MM.1S (cell line): ENCODE results near the gene ST7.
"Not testable (repeated sequence)": the region's sequence is repeated elsewhere in the genome, so short reads cannot be mapped to it uniquely, and the experiment has no call there.

ENCODE experiments used
- DNase-seq: peaks from one replicate; pipeline ENCODE4 v3.0.0-alpha.2; 2015
- H2AFZ ChIP-seq: fragments of 300-600 bp; sonication (generic); 2 replicates; pipeline ENCODE4 v1.6.0; 2016; ENCODE audit warnings: antibody characterized with exemption, low read length
- H3F3A ChIP-seq: fragments of 300-600 bp; sonication (generic); 2 replicates; pipeline ENCODE4 v1.6.1; 2016; ENCODE audit warnings: mild to moderate bottlenecking, antibody characterized with exemption, low read length, moderate library complexity, mixed read lengths; ENCODE audit not compliant: insufficient read depth
- H3K27ac ChIP-seq: fragments of 300-600 bp; sonication (generic); 2 replicates; pipeline ENCODE4 v1.5.1; 2016; ENCODE audit warnings: mild to moderate bottlenecking, low read length
- H3K27me3 ChIP-seq: fragments of 300-600 bp; sonication (generic); replicated peaks from 2 replicates; pipeline ENCODE4 v1.6.0; 2016; ENCODE audit warnings: low read length; ENCODE audit not compliant: insufficient read depth
- H3K36me3 ChIP-seq: fragments of 300-600 bp; sonication (generic); replicated peaks from 2 replicates; pipeline ENCODE4 v1.6.1; 2016; ENCODE audit warnings: mild to moderate bottlenecking, low read length, mixed read lengths; ENCODE audit not compliant: insufficient read depth
- H3K4me1 ChIP-seq: fragments of 300-600 bp; sonication (generic); 2 replicates; pipeline ENCODE4 v1.6.1; 2016; ENCODE audit warnings: low read length, mixed read lengths
- H3K4me2 ChIP-seq: fragments of 300-600 bp; sonication (generic); 2 replicates; pipeline ENCODE4 v1.6.0; 2016; ENCODE audit warnings: low read depth, low read length
- H3K4me3 ChIP-seq: fragments of 300-600 bp; sonication (generic); 2 replicates; pipeline ENCODE4 v1.5.1; 2016; ENCODE audit warnings: low read length, mixed read lengths
- H3K79me2 ChIP-seq: fragments of 300-600 bp; sonication (generic); 2 replicates; pipeline ENCODE4 v1.6.1; 2016; ENCODE audit warnings: mixed run types, low read length, mixed read lengths
- H3K9ac ChIP-seq: fragments of 300-600 bp; sonication (generic); 2 replicates; pipeline ENCODE4 v1.6.1; 2016; ENCODE audit warnings: low read length, mixed read lengths
- H3K9me2 ChIP-seq: fragments of 300-600 bp; sonication (generic); replicated peaks from 2 replicates; pipeline ENCODE4 v1.6.1; 2016; ENCODE audit warnings: mild to moderate bottlenecking, low read length, mixed read lengths; ENCODE audit not compliant: insufficient read depth
- H3K9me3 ChIP-seq: fragments of 300-600 bp; sonication (generic); replicated peaks from 2 replicates; pipeline ENCODE4 v1.6.1; 2016; ENCODE audit warnings: mild to moderate bottlenecking, low read length, mixed read lengths; ENCODE audit not compliant: insufficient read depth
- H4K20me1 ChIP-seq: fragments of 300-600 bp; sonication (generic); 2 replicates; pipeline ENCODE4 v1.6.1; 2016; ENCODE audit warnings: mild to moderate bottlenecking, low read length, moderate library complexity, mixed read lengths; ENCODE audit not compliant: insufficient read depth
- EZH2 ChIP-seq: fragments of 300-600 bp; sonication (generic); optimal IDR thresholded peaks from 2 replicates; pipeline ENCODE3; 2017; ENCODE audit warnings: low read depth, mild to moderate bottlenecking, antibody characterized with exemption, low read length, mixed read lengths
- EZH2phosphoT487 ChIP-seq: fragments of 300-600 bp; sonication (generic); IDR thresholded peaks from 2 replicates; pipeline ENCODE4 v1.6.1; 2018; ENCODE audit warnings: antibody characterized with exemption, low read length
- TF ChIP-seq, protein P1 (sequence below): fragments of 300-600 bp; sonication (generic); IDR thresholded peaks from 2 replicates; pipeline ENCODE4 v1.5.1; 2016; ENCODE audit warnings: antibody characterized with exemption, low read length, mixed read lengths

Gene ST7

DNA sequence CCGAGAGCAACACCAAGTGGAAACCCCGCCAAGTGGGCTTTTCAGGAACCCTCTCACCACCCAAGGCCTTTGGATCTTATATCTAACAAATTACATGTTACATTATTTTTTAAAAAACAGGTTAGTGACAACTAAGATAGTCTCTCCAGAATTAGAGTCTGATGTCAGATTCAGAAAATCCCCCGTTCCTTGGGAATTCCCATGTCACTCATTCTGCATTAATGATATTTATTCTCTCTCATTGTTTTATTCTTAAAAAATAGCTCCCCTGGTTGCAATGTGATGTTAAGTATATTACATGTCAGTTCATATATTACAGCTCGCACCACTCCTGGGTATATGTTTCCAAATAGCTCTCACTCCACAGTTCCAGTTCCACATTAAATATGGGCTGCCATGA, 287.8 kb downstream of the ST7 start:
- no peak for DNase-seq
- Histone ChIP-seq H3K27ac (no peak overlapping the region), H3K4me1 (no peaks in the 10 kb centered on the region), H3K9ac (no peak overlapping the region), H3K4me3 (no peak overlapping the region), H3K27me3 (no peaks in the 10 kb centered on the region), H3K9me2 (no peaks in the 10 kb centered on the region), H2AFZ (no peak overlapping the region), H3K4me2 (no peak overlapping the region), H3K79me2 (no peaks in the 10 kb centered on the region), H3F3A (no peaks in the 10 kb centered on the region), H4K20me1 (no peaks in the 10 kb centered on the region), H3K36me3 (no peaks in the 10 kb centered on the region), H3K9me3 (no peaks in the 10 kb centered on the region)
- TF ChIP-seq EZH2phosphoT487 (no peak), EZH2 (no peak)
- TF ChIP-seq, protein P1, sequence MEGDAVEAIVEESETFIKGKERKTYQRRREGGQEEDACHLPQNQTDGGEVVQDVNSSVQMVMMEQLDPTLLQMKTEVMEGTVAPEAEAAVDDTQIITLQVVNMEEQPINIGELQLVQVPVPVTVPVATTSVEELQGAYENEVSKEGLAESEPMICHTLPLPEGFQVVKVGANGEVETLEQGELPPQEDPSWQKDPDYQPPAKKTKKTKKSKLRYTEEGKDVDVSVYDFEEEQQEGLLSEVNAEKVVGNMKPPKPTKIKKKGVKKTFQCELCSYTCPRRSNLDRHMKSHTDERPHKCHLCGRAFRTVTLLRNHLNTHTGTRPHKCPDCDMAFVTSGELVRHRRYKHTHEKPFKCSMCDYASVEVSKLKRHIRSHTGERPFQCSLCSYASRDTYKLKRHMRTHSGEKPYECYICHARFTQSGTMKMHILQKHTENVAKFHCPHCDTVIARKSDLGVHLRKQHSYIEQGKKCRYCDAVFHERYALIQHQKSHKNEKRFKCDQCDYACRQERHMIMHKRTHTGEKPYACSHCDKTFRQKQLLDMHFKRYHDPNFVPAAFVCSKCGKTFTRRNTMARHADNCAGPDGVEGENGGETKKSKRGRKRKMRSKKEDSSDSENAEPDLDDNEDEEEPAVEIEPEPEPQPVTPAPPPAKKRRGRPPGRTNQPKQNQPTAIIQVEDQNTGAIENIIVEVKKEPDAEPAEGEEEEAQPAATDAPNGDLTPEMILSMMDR, result no peak

GRCh38 chr7:117243390-117243789, 290.1 kb downstream of the ST7 start:
- H4K20me1 ChIP-seq, result no peaks in the 10 kb centered on the region
- H3K27ac ChIP-seq, result no peak overlapping the region
- no peak overlapping the region for H2AFZ ChIP-seq
- DNase-seq, result no peak
- no peaks in the 10 kb centered on the region for H3K9me2 ChIP-seq
- H3K4me1 ChIP-seq, result no peaks in the 10 kb centered on the region
- no peaks in the 10 kb centered on the region for H3K36me3 ChIP-seq
- TF ChIP-seq, protein P1, result no peak
- TF ChIP-seq EZH2 (no peak), EZH2phosphoT487 (no peak)
- H3K27me3 ChIP-seq, result no peaks in the 10 kb centered on the region
- no peaks in the 10 kb centered on the region for H3K79me2 ChIP-seq
- H3K4me2 ChIP-seq, result no peak overlapping the region
- no peak overlapping the region for H3K9ac ChIP-seq
- H3F3A ChIP-seq, result no peaks in the 10 kb centered on the region
- H3K4me3 ChIP-seq, result no peak overlapping the region
- no peaks in the 10 kb centered on the region for H3K9me3 ChIP-seq

- H3F3A ChIP-seq, H3K4me1 ChIP-seq, H3K36me3 ChIP-seq, H3K4me3 ChIP-seq, H2AFZ ChIP-seq, H4K20me1 ChIP-seq, H3K27me3 ChIP-seq, DNase-seq, H3K4me2 ChIP-seq, H3K9me2 ChIP-seq, H3K9ac ChIP-seq, H3K79me2 ChIP-seq, H3K27ac ChIP-seq, H3K9me3 ChIP-seq: not testable (repeated sequence)
These were observed 292.4 kb downstream of the ST7 start for GRCh38 chr7:117245703-117246102.

- Histone ChIP-seq H3K4me1 (no peaks in the 10 kb centered on the region), H3K4me3 (no peak overlapping the region), H3K27me3 (no peaks in the 10 kb centered on the region), H3F3A (no peaks in the 10 kb centered on the region), H2AFZ (no peak overlapping the region), H3K36me3 (no peaks in the 10 kb centered on the region), H3K9me3 (no peaks in the 10 kb centered on the region), H3K79me2 (no peaks in the 10 kb centered on the region), H3K4me2 (no peak overlapping the region), H3K27ac (no peak overlapping the region), H4K20me1 (no peaks in the 10 kb centered on the region), H3K9me2 (no peaks in the 10 kb centered on the region), H3K9ac (no peak overlapping the region)
- DNase-seq, result no peak
- TF ChIP-seq, protein P1, result no peak
- TF ChIP-seq EZH2 (no peak), EZH2phosphoT487 (no peak)
These were observed 294.5 kb downstream of the ST7 start for GRCh38 chr7:117247809-117248208.
